ENCODE data around the gene GSTP1. TPM values are rescaled to one million over a fixed set of nuclear protein-coding genes. Genes with fewer than 3 reads are reported as not detected.

Gene GSTP1
- total and polyA plus RNA-seq, 12 donors: 267 to 1,325 (median 455) TPM

- DNase-seq: no peak
- no peak overlapping the region for H3K4me3 ChIP-seq
- TF ChIP-seq POLR2A (IDR thresholded peaks at IDR 0.05): no peak
- TF ChIP-seq CTCF (IDR thresholded peaks at IDR 0.05): no peak
- intact Hi-C loops (cut with DNase I): loop anchor here in 1 of 2 donors (10.0 kb wide), 1 partner anchor 170 kb away; no protein-coding TSS in a partner anchor
- no peaks in the 10 kb centered on the region for H3K9me3 ChIP-seq (replicated peaks in 1 of 3)
- peaks cover 9% of the 10 kb centered on the region for H3K27me3 ChIP-seq
- WGBS, 4 donors: 83 to 88% (median 83%) methylated on average over 4 of the region's 4 CpGs; no CpG with 5 or more reads in 1 of the 4 donors
- H3K36me3 ChIP-seq (replicated peaks in 1 of 2): no peaks in the 10 kb centered on the region
- no peak overlapping the region for H3K27ac ChIP-seq
- peaks cover 0 to 7% of the 10 kb centered on the region in 2 donors for H3K4me1 ChIP-seq (replicated peaks in 1 of 2)
These were observed 51.6 kb downstream of the GSTP1 start for GRCh38 chr11:67635231-67635521.

Small RNA genes lying within 50 kb of the gene (small RNA-seq; reads per million reads assigned to genes)
- gene AP003385.3: 0 reads per million in 2 donors

Other genes with a start within 250 kb of the GSTP1 start
- 100 to 1,000 TPM in 4 of 9 donors, 10 to 100 TPM in 5; 60.5 to 166 (median 89.8) TPM for gene POLD4, start 230.3 kb upstream of the GSTP1 start, total RNA-seq
- 100 to 1,000 TPM in 2 of 3 donors, 10 to 100 TPM in 1; 13.0 to 130 (median 110) TPM for gene POLD4, start 230.3 kb upstream of the GSTP1 start, polyA plus RNA-seq
- gene CLCF1, start 210.2 kb upstream of the GSTP1 start, total RNA-seq: 10 to 100 TPM in 1 of 9 donors, 1 to 10 TPM in 5, under 1 TPM in 3; 0.17 to 11.7 (median 2.9) TPM
- gene CLCF1, start 210.2 kb upstream of the GSTP1 start, polyA plus RNA-seq: 10 to 100 TPM in 1 of 3 donors, 1 to 10 TPM in 2; 2.8 to 16.1 (median 5.6) TPM
- gene RAD9A, start 191.8 kb upstream of the GSTP1 start, total RNA-seq: 10 to 100 TPM in 7 of 9 donors, 1 to 10 TPM in 2; 7.6 to 29.0 (median 13.1) TPM
- gene RAD9A, start 191.8 kb upstream of the GSTP1 start, polyA plus RNA-seq: 10 to 100 TPM in 2 of 3 donors, 1 to 10 TPM in 1; 5.4 to 57.7 (median 36.2) TPM
- 100 to 1,000 TPM; 126 to 289 (median 168) TPM for gene PPP1CA, start 182.0 kb upstream of the GSTP1 start, total RNA-seq
- gene PPP1CA, start 182.0 kb upstream of the GSTP1 start, polyA plus RNA-seq: 100 to 1,000 TPM; 105 to 140 (median 116) TPM
- gene TBC1D10C, start 179.7 kb upstream of the GSTP1 start, total RNA-seq: 1 to 10 TPM in 6 of 9 donors, under 1 TPM in 2, not detected in 1; 0.28 to 9.1 (median 3.6) TPM
- gene TBC1D10C, start 179.7 kb upstream of the GSTP1 start, polyA plus RNA-seq: 10 to 100 TPM in 1 of 3 donors, 1 to 10 TPM in 1, under 1 TPM in 1; 0.35 to 16.5 (median 4.6) TPM
- gene CARNS1, start 168.1 kb upstream of the GSTP1 start, total RNA-seq: under 1 TPM in 8 of 9 donors, not detected in 1; 0.10 to 0.80 (median 0.30) TPM
- gene CARNS1, start 168.1 kb upstream of the GSTP1 start, polyA plus RNA-seq: under 1 TPM; 0.37 to 0.56 (median 0.51) TPM
- gene RPS6KB2, start 155.3 kb upstream of the GSTP1 start, total RNA-seq: 10 to 100 TPM; 37.4 to 96.6 (median 47.0) TPM
- 100 to 1,000 TPM in 1 of 3 donors, 10 to 100 TPM in 2; 36.6 to 111 (median 78.6) TPM for gene RPS6KB2, start 155.3 kb upstream of the GSTP1 start, polyA plus RNA-seq
- 1 to 10 TPM; 1.2 to 7.5 (median 3.9) TPM for gene PTPRCAP, start 146.1 kb upstream of the GSTP1 start, total RNA-seq
- gene PTPRCAP, start 146.1 kb upstream of the GSTP1 start, polyA plus RNA-seq: 10 to 100 TPM in 1 of 3 donors, 1 to 10 TPM in 1, under 1 TPM in 1; 0.57 to 13.4 (median 8.0) TPM
- gene CORO1B, start 140.3 kb upstream of the GSTP1 start, total RNA-seq: 100 to 1,000 TPM in 5 of 9 donors, 10 to 100 TPM in 4; 65.1 to 142 (median 102) TPM
- gene CORO1B, start 140.3 kb upstream of the GSTP1 start, polyA plus RNA-seq: 100 to 1,000 TPM in 2 of 3 donors, 10 to 100 TPM in 1; 28.9 to 159 (median 141) TPM
- under 1 TPM in 1 of 9 donors, not detected in 8; 0.18 TPM for gene GPR152, start 131.1 kb upstream of the GSTP1 start, total RNA-seq
- not detected for gene GPR152, start 131.1 kb upstream of the GSTP1 start, polyA plus RNA-seq
- gene CABP4, start 128.5 kb upstream of the GSTP1 start, total RNA-seq: 1 to 10 TPM in 5 of 9 donors, under 1 TPM in 3, not detected in 1; 0.28 to 3.8 (median 1.5) TPM
- 1 to 10 TPM in 2 of 3 donors, under 1 TPM in 1; 0.31 to 2.1 (median 1.1) TPM for gene CABP4, start 128.5 kb upstream of the GSTP1 start, polyA plus RNA-seq
- 100 to 1,000 TPM in 3 of 9 donors, 10 to 100 TPM in 6; 32.3 to 257 (median 96.8) TPM for gene TMEM134, start 114.6 kb upstream of the GSTP1 start, total RNA-seq
- 100 to 1,000 TPM in 2 of 3 donors, 10 to 100 TPM in 1; 15.5 to 103 (median 102) TPM for gene TMEM134, start 114.6 kb upstream of the GSTP1 start, polyA plus RNA-seq
- gene AIP, start 100.8 kb upstream of the GSTP1 start, total RNA-seq: 100 to 1,000 TPM in 2 of 9 donors, 10 to 100 TPM in 7; 62.0 to 114 (median 74.1) TPM
- gene AIP, start 100.8 kb upstream of the GSTP1 start, polyA plus RNA-seq: 100 to 1,000 TPM in 2 of 3 donors, 10 to 100 TPM in 1; 35.3 to 152 (median 119) TPM
- gene PITPNM1, start 78.4 kb upstream of the GSTP1 start, total RNA-seq: 100 to 1,000 TPM in 1 of 9 donors, 10 to 100 TPM in 8; 16.4 to 146 (median 45.1) TPM
- 10 to 100 TPM; 42.6 to 70.9 (median 62.1) TPM for gene PITPNM1, start 78.4 kb upstream of the GSTP1 start, polyA plus RNA-seq
- gene CDK2AP2, start 75.7 kb upstream of the GSTP1 start, total RNA-seq: 100 to 1,000 TPM in 1 of 9 donors, 10 to 100 TPM in 8; 34.0 to 218 (median 50.4) TPM
- gene CDK2AP2, start 75.7 kb upstream of the GSTP1 start, polyA plus RNA-seq: 100 to 1,000 TPM in 1 of 3 donors, 10 to 100 TPM in 2; 55.4 to 110 (median 85.6) TPM
- not detected for gene CABP2, start 60.4 kb upstream of the GSTP1 start, total RNA-seq
- gene CABP2, start 60.4 kb upstream of the GSTP1 start, polyA plus RNA-seq: not detected
- gene NDUFV1, start 23.1 kb downstream of the GSTP1 start, total RNA-seq: 100 to 1,000 TPM; 176 to 439 (median 297) TPM
- gene NDUFV1, start 23.1 kb downstream of the GSTP1 start, polyA plus RNA-seq: 100 to 1,000 TPM in 2 of 3 donors, 10 to 100 TPM in 1; 84.2 to 231 (median 227) TPM
- 10 to 100 TPM in 2 of 9 donors, 1 to 10 TPM in 7; 2.4 to 40.6 (median 7.2) TPM for gene NUDT8, start 46.1 kb downstream of the GSTP1 start, total RNA-seq
- gene NUDT8, start 46.1 kb downstream of the GSTP1 start, polyA plus RNA-seq: 10 to 100 TPM in 1 of 3 donors, 1 to 10 TPM in 2; 1.9 to 14.0 (median 8.0) TPM
- not detected for gene TBX10, start 56.0 kb downstream of the GSTP1 start, total RNA-seq
- gene TBX10, start 56.0 kb downstream of the GSTP1 start, polyA plus RNA-seq: not detected
- gene ACY3, start 66.9 kb downstream of the GSTP1 start, total RNA-seq: under 1 TPM in 1 of 9 donors, not detected in 8; 0.06 TPM
- under 1 TPM in 1 of 3 donors, not detected in 2; 0.32 TPM for gene ACY3, start 66.9 kb downstream of the GSTP1 start, polyA plus RNA-seq
- gene ALDH3B2, start 90.8 kb downstream of the GSTP1 start, total RNA-seq: not detected
- under 1 TPM in 1 of 3 donors, not detected in 2; 0.10 TPM for gene ALDH3B2, start 90.8 kb downstream of the GSTP1 start, polyA plus RNA-seq